NCI-H1417 (cell line): ENCODE results near the gene DCPS.
"Not testable (repeated sequence)": the region's sequence is repeated elsewhere in the genome, so short reads cannot be mapped to it uniquely, and the experiment has no call there.

Source experiments
- DNase-seq, 3 experiments: peaks; one replicate each; lab custom pipeline; 2025; lab: John Stamatoyannopoulos, UW

The DCPS gene

DNA sequence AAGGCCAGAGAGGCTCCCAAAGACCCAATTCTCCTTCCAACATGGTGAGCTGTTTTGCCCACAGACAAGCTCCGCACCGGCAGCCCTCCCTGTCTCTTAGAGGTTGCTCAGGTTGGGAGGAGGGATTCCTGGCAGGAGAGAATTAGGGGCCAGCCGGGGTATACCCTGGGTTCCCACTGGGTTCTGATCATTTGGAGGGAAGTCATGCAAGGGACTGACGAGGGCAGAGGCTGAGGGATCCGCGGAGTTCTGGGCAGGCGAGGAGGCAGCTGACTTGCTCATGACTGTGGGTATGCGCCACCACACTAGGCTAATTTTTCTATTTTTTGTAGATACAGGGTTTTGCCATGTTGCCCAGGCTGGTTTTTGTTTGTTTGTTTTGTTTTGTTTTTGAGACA lies 56.2 kb downstream of the DCPS start:
- no peak for DNase-seq

DNA sequence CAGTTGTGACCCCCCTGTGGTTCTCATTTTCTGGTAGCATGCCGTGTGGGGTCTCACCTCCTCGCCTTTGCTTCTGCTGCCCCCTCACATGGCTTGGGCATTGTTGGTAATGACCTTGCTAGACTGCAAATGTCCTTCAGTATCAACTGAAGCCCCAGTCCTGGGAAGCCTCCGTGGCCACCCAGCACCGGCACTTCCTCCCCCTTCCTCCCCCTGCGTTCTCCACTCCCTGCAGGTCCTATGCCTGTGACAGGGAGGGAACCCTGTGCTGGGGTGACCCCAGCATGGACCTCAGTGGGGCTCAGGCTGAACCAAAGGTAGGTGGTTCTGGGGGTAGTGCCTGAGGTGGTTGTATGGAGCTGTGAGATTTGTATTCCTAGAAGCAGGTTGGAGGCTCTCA lies 57.5 kb downstream of the DCPS start:
- DNase-seq: no peak

DNA sequence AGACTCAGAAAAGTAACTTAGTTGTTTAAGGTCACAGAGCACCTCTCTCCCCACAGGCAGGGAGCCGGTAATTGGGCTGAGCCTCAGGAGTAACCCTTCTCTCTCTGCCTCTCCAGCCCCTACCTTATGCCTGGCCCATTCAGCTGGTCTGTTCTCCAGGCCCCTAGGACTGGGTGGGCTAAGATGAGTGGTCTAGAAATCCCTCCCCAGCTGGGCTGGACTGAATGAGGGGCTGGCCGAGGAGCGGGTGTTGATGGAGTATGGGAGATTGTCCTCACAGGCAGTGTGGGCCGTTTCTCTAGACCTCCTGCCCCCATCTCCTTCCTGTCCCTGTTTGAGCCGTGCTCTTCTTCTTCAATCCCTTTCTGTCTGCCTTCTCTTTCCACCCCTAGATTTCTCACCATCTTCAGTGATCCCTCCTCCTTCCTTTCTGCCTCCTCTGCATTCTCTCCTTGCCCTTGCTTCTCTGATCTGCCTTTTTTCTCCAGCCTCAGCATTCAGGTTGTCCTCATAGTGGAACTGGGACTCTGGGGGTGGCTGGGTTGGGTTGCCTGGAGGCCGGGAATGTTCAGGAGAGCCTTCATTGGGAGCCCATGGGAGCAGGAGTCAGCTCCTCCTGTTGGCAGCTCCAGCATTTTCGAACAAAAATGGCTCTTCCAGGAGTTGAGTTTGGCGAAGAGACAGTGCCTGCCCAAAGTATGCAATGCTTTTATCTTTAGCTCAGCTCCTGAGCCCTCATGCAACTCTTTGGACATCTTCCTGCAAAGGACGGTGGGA lies 59.2 kb downstream of the DCPS start:
- no peak for DNase-seq

DNA sequence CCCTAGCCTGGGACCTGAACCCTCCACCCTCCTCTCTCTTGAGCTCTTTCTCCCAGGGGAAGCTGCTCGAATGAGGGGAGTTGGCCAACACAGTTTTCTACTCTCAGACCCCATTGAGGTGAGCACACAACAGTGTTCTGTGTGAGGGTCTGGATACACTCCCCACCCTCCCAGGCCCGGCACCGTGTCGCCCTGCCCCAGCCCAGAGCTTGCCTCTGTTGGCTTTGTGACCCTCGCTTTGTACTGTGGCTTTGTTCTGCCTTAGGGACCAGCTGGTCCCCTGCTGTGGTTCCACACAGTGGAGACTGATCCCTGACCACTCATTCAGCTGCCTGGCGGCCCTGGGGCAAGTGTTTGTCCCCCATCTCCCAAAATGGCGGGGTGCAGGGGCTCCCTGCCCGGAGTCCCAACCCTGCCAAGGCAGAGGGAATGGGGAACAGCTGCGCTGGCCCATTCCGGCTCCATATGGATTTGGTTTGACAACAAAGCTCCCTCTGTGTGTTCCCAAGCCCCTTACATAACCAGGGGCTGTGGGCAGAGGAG lies 59.9 kb downstream of the DCPS start:
- DNase-seq: no peak

DNA sequence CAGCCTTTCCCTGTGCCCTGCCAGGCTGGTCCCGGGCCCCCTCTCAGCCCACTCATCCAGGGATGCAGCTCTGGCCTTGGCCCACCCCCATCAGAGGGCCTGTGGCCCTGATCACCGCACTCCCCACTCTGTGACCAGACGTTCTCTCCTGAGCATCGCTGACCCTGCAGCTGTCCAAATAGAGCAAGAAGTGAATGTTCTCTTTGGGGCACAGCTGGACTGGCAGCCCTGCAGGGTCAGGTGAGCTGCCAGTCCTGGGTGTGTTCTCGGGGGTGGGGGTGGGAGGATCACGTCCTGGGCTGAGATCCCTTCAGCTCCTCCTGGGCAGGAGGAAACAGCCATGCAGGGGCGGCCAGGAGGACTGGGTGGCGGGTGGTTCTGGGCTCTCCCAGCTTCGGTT lies 60.9 kb downstream of the DCPS start:
- DNase-seq: not testable (repeated sequence)

DNA sequence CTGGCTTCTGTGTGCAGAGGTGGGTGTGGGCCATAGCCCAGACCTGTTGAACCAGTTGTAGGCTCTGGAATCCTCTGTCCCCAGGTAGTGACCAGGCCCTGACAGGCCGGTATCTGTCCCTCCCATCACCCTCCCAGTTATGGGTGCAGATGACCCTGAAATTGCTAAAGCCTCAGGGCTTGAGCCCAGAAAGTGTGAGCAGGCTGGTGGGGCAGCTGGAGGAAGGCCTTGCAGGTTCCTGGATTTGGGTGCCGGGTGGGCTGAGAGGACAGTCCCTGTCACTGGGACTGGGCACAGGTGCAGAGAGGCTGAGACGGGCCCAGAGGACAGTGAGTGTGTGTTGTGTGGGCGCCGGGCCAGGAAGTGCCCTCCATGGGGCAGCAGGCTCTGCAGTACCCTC lies 61.6 kb downstream of the DCPS start:
- DNase-seq: not testable (repeated sequence)

DNA sequence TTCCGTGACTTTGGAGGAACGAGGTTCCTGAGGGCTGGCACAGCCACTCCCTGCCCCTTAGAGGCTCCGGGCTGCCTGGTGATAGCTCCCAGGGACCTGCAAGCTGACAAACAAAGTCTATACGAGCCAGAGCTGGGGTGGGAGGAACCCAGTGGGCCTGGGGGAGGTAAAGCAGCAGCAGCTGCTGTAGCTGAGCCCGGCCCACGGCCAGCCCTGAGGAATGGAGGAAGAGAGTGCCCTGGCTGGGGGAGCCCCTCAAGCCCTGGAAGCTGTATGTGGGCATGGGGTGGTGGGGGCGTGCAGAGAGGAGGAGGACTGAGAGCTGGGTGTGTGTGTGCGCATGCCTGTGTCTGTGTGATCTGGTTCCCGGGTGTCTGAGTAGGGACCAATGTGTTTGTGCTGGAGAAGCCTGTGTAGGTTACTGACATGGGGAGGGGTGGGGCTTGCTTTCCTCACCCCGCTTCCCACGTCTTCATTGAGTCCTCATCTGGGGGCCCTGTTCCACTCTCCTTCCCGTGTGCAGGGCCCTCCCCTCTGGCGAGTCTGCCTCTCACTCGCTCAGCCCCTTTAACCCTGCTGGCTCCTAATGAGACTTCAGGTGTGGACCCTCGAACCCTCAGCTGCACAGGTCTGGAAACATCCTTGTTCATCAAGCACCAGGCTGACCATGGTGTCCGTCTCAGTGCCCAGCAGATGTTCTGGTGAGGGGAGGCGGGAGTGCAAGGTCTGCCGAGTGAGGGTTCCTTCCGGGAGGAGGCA lies 62.4 kb downstream of the DCPS start:
- peak in 2 of 3 experiments; percentile 20 to 31 for DNase-seq

DNA sequence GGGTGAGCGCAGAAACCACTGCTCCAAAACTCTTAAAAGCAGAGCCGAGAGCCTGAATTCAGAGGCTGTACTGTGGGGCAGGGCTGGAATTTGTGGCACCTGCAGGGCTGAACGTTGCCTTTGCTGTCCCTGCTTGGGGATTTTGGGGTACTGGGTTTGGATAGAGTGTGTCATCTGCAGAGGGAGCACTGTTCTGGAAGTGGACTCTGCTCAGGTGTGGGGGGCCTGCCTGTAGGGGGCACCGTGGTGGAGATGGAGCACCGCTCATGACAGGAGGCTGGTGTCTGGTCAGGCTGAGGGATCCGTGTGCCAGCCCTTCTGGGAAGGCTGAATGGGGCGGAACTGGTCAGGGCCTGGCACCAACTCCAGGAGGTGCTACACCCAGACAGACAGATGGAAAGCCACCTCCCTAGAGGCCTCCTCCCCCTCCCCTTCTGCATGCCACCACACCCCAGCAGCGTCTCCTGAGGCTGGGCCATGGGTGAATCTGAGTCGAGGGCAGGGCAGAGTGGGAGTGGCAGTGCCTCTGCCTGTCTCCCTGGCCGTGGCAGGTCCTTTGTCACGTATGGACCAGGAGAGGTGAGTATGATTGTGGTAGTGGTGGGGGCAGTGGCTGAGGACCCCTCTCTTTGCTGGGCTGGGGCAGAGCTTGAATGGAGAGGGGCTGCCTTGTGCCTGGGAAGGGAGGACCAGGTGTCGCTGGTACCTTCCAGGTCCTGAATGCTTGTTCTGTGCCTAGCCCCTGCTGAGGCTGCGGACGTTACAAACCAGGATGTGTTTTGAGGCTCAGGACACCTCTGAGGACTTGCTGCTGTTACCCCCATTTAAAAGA lies 63.2 kb downstream of the DCPS start:
- DNase-seq: not testable (repeated sequence)

DNA sequence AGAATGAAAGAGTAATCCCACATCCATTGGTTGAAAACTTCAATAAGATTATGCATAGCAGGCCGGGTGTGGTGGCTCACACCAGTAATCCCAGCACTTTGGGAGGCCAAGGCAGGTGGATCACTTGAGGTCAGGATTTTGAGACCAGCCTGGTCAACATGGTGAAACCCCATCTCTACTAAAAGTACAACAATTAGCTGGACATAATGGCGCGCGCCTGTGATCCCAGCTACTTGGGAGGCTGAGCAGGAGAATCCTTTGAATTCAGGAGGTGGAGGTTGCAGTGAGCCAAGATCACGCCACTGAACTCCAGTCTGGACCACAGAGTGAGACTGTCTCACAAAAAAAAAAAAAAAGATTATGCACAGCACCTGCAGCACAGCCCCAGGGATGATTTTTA lies 63.9 kb downstream of the DCPS start:
- not testable (repeated sequence) for DNase-seq

DNA sequence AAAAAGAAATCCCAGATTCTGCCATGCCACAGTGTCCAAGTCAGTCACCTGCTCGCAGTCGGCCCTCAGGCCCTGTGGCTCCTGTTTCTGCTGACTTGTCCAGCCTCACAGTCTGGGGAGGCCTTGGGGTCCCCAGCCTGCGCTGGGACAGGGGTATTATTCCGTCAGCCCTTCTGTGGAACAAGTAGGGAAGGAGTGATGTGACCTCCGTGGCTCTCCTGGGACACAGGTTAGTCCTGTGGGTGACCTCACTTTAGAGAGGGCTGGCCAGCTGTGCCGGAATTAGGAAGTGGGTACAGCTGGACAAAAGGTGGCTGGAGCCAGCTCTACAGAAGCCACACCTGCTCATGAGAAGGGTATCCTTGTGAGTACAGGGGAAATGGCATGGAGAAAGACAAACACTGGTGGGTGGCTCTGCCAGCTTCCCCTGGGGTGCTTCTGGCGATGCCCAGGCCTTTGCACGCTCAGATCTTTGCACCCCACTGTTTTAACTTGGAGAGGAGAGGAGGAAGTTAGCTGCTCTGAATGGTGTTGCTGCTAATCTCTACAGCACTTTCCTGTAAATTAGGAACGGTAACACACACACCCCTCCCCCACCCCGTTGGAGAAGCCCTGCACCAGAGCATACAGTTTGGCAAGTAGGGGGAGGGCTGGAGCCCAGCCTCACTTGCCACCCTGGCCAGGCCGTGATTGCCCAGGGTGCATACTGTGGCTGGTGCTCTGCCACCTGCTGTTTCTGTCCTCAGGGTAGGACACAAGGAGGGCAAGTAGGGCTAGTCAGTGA lies 64.7 kb downstream of the DCPS start:
- peak in 2 of 3 experiments; percentile 84 to 94 for DNase-seq

DNA sequence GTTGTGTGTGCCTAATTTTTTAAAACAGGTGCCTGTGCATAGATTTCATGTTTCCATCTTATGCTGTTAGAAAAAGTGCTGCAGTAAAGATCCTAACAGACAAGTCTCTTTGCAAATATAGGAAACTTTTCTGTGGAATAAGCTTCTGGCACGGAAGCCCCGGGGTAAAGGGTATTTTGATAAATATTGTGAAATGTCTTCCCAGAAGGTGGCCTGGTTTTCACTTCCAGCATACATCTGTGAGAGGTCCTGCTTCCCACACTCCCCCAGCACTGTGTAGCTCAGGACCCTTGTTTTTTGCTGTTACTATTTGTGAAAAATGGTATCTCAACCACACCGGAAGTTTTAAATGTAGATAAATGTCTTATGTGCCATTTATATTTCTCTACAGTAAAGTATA lies 66.2 kb downstream of the DCPS start:
- DNase-seq: no peak

DNA sequence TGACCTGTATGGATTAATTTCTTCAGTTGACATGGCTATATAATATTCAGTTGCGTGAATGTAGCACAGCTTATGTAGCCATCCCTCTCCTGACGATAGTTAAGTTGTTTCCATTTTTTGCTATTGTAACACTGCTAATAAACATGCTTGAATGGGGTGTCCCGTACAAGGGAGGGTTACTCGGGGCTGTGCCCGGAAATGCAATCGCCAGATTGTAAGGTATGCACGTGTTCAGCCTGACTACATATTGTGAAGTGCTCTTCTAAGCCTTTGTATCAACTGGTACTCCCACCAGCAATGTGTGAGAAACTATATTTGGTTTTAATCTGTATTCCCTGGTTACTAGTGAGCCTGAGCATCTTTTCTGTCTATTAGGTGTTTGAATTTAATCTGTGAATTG lies 67.7 kb downstream of the DCPS start:
- DNase-seq: no peak

DNA sequence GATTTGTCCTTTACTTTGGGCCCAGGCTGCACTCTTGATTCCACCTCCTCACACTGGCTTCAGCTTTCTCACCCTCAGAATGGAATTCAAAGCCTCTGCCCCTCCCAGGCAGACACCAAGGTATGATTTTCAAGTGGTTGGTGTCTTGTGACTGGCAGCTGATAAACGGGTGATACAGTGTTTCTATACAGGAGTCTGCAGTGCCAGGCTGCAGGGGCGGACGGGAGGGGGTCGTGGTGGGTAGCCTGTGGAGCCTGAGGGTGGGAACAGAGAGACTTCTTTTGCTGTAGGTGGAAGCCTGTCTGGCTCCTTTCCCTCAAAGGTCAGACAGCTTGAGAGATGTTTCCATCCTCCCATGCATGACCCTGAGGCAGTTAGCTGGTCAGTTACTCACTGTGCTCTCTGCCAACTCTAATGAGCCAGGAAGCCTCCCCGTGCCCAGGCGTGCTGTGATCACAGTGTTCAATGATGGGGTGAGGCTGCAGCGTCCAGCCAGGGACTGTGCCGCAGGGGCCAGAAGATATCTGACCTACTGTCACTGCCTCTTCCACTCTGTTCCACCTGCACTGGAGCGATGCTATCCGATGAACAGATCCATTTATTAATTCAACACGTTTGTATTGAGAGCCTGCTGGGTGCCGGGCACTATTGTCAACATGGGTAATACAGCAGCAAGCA lies 69.7 kb downstream of the DCPS start:
- DNase-seq: peak; percentile 16 to 75 (median 46)

DNA sequence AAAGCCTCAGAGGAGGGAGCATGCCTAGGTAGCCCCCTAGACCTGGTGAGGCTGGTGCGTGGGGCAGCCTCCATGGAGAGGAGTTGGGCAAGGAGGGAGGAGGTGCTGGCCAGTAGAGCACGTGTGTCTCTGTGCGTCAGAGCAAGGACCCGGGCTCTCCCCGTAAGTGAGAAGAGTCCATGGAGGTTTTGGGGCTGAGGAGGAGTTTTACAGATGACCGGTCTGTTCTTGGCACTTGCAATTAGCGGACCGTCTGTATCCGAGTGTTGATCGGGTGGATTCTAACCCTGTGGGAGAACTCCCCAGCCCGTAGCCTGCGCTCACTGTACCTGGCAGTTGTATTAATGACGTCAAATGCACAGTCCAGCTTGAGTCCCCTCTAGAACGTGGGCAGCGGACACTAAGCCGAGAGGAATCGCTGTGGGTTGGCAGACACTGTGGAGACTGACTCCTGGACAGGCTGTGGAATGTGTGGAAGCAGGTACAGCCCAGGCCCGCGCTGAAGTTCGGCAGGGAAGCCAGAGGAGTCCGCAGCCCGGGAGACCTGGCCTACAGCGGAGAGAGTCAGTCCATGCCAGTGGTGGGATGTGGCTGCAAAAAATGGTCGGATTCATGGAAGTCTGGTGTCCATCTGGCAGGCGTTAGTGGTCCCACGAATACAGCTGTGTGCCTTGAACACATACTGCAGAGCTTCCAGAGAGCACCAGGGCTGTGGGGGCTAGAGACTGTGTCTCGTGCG lies 70.9 kb downstream of the DCPS start:
- not testable (repeated sequence) for DNase-seq

DNA sequence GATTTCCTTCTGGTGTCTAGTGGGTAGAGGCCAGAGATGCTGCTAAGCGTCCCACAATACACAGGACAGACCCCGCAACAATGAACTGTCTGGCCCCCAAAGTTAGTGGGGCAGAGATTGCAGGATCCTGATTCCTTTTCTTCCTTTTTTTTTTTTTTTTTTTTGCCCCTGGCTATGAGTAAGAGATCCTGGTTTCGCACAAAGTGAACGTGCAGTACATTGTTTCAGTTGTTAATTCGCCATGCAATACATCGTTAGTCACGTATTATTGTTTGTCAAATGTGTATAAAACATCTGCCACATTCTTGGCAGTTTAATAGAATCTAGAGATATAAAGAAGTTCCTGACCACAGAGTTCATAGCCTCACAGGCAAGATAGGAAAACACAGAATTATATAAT lies 71.9 kb downstream of the DCPS start:
- peak in 1 of 3 experiments; percentile 68 for DNase-seq

DNA sequence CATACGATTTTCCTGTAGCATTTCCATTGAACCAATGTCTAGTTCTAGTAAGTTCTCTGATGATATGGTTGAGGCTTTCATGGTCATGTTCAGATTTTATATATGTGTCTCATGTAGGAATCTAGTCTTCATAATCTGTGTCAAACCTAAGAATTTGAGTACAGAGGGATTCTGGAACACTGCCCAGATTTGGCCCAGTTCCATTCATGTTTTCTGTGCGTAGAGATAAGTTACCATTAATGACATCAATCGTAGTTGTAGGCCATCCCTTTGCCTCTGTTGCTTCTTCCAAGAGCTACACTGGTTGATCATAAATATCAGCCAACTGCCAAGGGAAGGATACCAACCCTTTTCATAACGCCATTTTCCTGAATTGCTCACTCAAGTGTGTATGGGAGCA lies 74.9 kb downstream of the DCPS start:
- no peak for DNase-seq

DNA sequence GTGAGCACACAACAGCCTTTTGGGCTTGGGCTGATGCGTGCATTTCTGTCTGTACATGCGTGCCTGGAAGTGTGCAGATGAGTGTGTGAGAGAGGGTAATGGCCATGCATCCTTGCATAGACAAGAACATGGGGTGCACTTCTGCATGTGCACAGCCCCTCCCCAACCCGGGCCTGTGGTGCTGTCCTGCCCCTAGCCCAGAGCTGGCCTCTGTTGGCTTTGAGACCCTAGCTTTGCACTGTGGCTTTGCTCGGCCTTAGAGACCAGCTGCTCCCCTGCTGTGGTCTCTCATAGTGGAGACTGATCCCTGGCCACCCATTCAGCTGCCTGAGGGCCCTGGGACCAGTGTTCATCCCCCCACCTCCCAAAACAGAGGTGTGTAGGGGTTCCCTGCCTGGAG lies 77.0 kb downstream of the DCPS start:
- no peak for DNase-seq

DNA sequence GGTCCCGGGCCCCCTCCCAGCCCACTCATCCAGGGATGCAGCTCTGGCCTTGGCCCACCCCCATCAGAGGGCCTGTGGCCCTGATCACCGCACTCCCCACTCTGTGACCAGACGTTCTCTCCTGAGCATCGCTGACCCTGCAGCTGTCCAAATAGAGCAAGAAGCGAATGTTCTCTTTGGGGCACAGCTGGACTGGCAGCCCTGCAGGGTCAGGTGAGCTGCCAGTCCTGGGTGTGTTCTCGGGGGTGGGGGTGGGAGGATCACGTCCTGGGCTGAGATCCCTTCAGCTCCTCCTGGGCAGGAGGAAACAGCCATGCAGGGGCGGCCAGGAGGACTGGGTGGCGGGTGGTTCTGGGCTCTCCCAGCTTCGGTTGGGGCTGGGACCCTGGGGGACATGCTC lies 78.1 kb downstream of the DCPS start:
- DNase-seq: not testable (repeated sequence)

DNA sequence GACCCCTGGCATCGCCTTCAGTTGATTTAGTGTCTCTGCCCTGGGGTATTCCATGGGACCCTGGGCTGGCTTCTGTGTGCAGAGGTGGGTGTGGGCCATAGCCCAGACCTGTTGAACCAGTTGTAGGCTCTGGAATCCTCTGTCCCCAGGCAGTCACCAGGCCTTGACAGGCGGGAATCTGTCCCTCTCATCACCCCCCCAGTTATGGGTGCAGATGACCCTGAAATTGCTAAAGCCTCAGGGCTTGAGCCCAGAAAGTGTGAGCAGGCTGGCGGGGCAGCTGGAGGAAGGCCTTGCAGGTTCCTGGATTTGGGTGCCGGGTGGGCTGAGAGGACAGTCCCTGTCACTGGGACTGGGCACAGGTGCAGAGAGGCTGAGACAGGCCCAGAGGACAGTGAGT lies 78.8 kb downstream of the DCPS start:
- not testable (repeated sequence) for DNase-seq
